ENCODE measurements around the gene MOK.
"Not testable (repeated sequence)": the region's sequence is repeated elsewhere in the genome, so short reads cannot be mapped to it uniquely, and the experiment has no call there.

DNA sequence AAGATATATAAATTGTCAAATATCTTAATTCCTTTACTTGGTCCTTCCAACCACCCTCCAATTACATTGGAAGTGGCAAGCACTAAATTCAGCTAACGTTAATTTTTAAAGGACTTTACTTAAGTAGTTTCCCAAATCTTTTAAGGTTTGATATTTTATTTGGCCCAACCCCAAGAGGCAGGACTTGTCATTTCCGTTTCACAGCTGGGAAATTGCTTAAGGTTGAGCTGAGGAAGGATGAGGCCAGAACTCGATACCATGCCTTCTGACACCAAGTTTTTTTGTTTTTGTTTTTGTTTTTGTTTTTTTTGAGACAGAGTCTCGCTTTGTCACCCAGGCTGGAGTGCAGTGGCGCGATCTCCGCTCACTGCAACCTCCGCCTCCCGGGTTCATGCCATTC lies 46.6 kb upstream of the MOK start:
- TF ChIP-seq, protein P1, sequence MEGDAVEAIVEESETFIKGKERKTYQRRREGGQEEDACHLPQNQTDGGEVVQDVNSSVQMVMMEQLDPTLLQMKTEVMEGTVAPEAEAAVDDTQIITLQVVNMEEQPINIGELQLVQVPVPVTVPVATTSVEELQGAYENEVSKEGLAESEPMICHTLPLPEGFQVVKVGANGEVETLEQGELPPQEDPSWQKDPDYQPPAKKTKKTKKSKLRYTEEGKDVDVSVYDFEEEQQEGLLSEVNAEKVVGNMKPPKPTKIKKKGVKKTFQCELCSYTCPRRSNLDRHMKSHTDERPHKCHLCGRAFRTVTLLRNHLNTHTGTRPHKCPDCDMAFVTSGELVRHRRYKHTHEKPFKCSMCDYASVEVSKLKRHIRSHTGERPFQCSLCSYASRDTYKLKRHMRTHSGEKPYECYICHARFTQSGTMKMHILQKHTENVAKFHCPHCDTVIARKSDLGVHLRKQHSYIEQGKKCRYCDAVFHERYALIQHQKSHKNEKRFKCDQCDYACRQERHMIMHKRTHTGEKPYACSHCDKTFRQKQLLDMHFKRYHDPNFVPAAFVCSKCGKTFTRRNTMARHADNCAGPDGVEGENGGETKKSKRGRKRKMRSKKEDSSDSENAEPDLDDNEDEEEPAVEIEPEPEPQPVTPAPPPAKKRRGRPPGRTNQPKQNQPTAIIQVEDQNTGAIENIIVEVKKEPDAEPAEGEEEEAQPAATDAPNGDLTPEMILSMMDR (conservative IDR thresholded peaks at IDR 0.05; ENCODE audit: low read depth, low read length) = not testable (repeated sequence)
- TF ChIP-seq POLR2A (IDR thresholded peaks at IDR 0.05; ENCODE audit: low read depth, low read length); CHD1 (IDR thresholded peaks at IDR 0.05; ENCODE audit: low read depth, low read length); FOS (IDR thresholded peaks at IDR 0.05; ENCODE audit: low read depth, low read length); RFX5 (IDR thresholded peaks at IDR 0.05; ENCODE audit: low read depth, low read length); MAZ (IDR thresholded peaks at IDR 0.05; ENCODE audit: borderline replicate concordance, low read depth, low read length); CEBPB (IDR thresholded peaks at IDR 0.05; ENCODE audit: low read depth, low read length); RAD21 (IDR thresholded peaks at IDR 0.05; ENCODE audit: low read length); MXI1 (IDR thresholded peaks at IDR 0.05; ENCODE audit: borderline replicate concordance, low read depth, low read length); SMC3 (IDR thresholded peaks at IDR 0.05; ENCODE audit: low read depth, low read length); BHLHE40 (IDR thresholded peaks at IDR 0.05; ENCODE audit: low read depth, low read length): not testable (repeated sequence)
- TF ChIP-seq, protein P2, sequence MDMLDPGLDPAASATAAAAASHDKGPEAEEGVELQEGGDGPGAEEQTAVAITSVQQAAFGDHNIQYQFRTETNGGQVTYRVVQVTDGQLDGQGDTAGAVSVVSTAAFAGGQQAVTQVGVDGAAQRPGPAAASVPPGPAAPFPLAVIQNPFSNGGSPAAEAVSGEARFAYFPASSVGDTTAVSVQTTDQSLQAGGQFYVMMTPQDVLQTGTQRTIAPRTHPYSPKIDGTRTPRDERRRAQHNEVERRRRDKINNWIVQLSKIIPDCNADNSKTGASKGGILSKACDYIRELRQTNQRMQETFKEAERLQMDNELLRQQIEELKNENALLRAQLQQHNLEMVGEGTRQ (IDR thresholded peaks at IDR 0.05; ENCODE audit: low read depth, low read length) = not testable (repeated sequence)
- TF ChIP-seq, protein P3, sequence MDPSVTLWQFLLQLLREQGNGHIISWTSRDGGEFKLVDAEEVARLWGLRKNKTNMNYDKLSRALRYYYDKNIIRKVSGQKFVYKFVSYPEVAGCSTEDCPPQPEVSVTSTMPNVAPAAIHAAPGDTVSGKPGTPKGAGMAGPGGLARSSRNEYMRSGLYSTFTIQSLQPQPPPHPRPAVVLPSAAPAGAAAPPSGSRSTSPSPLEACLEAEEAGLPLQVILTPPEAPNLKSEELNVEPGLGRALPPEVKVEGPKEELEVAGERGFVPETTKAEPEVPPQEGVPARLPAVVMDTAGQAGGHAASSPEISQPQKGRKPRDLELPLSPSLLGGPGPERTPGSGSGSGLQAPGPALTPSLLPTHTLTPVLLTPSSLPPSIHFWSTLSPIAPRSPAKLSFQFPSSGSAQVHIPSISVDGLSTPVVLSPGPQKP (IDR thresholded peaks at IDR 0.05; ENCODE audit: borderline replicate concordance, low read depth, low read length) = not testable (repeated sequence)
